A673 (cell line): Measurements from ENCODE around the gene GPM6B.

Experiments used
- EZH2 ChIP-seq: fragments of 200-600 bp; sonication (generic); IDR thresholded peaks from 2 replicates; pipeline ENCODE4 v1.6.1; 2017; ENCODE audit warnings: borderline replicate concordance, low read depth, mild to moderate bottlenecking, mixed read lengths, antibody characterized with exemption, low read length; ENCODE audit not compliant: poor library complexity, severe bottlenecking
- TF ChIP-seq, protein P1 (sequence below): fragments of 300-800, 200-600 bp; sonication (generic); conservative IDR thresholded peaks from 2 replicates; pipeline ENCODE4 v1.5.1; 2017; ENCODE audit warnings: low read depth, mild to moderate bottlenecking, antibody characterized with exemption, low read length, moderate library complexity, mixed read lengths

DNA sequence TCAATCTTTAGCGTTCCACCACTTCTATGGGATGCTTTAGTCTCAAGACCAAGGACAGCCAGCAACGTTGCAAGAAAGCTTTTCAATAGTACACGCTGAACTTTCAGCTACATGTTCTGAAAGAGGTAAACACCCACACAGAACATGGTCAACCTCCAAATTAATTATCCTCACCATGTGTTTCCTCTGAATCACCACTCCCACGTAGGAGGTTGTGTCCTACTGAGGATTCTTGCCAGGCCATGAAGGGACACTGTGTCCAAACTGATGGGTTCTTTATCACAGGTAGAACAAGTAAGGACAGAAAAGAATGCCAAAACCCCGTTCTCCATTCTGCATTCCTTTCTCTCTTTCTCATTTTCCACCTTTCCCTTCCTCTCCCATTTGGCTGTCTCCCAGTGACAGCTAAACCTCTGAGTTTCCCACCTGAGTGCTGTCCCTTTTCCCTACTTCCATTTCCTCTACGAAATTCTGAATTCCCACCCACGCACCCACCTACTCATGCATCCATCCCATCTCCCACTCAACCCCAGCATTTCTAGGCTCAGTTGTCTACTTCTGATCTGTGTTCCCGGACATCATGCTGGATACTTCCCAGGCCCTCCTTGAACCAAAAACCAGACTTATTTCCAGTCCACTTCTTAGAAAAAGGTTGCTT is 29.0 kb upstream of the GPM6B start:
- no peak for TF ChIP-seq EZH2
- TF ChIP-seq, protein P1, sequence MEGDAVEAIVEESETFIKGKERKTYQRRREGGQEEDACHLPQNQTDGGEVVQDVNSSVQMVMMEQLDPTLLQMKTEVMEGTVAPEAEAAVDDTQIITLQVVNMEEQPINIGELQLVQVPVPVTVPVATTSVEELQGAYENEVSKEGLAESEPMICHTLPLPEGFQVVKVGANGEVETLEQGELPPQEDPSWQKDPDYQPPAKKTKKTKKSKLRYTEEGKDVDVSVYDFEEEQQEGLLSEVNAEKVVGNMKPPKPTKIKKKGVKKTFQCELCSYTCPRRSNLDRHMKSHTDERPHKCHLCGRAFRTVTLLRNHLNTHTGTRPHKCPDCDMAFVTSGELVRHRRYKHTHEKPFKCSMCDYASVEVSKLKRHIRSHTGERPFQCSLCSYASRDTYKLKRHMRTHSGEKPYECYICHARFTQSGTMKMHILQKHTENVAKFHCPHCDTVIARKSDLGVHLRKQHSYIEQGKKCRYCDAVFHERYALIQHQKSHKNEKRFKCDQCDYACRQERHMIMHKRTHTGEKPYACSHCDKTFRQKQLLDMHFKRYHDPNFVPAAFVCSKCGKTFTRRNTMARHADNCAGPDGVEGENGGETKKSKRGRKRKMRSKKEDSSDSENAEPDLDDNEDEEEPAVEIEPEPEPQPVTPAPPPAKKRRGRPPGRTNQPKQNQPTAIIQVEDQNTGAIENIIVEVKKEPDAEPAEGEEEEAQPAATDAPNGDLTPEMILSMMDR, result no peak
